Renal cortical epithelial cell (primary cell): ENCODE data around the gene DUOXA2. TPM values are rescaled to one million over a fixed set of nuclear protein-coding genes. Genes with fewer than 3 reads are reported as not detected.
"Not testable (repeated sequence)": the region's sequence is repeated elsewhere in the genome, so short reads cannot be mapped to it uniquely, and the experiment has no call there.

Experiments used
- DNase-seq: peaks from one replicate; pipeline ENCODE4 v3.0.0-alpha.2; 2011; ENCODE audit warnings: low read depth
- total RNA-seq: library from RNA; depleted of rRNA; stranded (reverse); fragments of >200 nt; gene quantifications from 2 replicates; pipeline ENCODE4 v1.2.3, GENCODE V29; 2014

DUOXA2 gene
- total RNA-seq, 1 donor from 2014 or later, result not detected

- no peak for DNase-seq
Measured at GRCh38 chr15:45095661-45096060, 18.5 kb upstream of the DUOXA2 start.

GRCh38 chr15:45097466-45097865 is 16.7 kb upstream of the DUOXA2 start:
- no peak for DNase-seq

- no peak for DNase-seq
Measured at GRCh38 chr15:45099549-45100165, 14.5 kb upstream of the DUOXA2 start.

- DNase-seq, result no peak
Measured at GRCh38 chr15:45100884-45101625, 13.1 kb upstream of the DUOXA2 start.

- DNase-seq, result no peak
Measured at GRCh38 chr15:45101749-45102148, 12.4 kb upstream of the DUOXA2 start.

- no peak for DNase-seq
Measured at GRCh38 chr15:45102226-45102625, 11.9 kb upstream of the DUOXA2 start.

GRCh38 chr15:45104170-45104569 is 10.0 kb upstream of the DUOXA2 start:
- DNase-seq, result not testable (repeated sequence)

- no peak for DNase-seq
Measured at GRCh38 chr15:45105586-45105985, 8.5 kb upstream of the DUOXA2 start.

- no peak for DNase-seq
Measured at GRCh38 chr15:45106002-45106790, 7.9 kb upstream of the DUOXA2 start.

GRCh38 chr15:45107941-45108630 is 6.0 kb upstream of the DUOXA2 start:
- DNase-seq, result no peak

- DNase-seq, result no peak
Measured at GRCh38 chr15:45110256-45110820, 3.8 kb upstream of the DUOXA2 start.

GRCh38 chr15:45111390-45112142 is 2.6 kb upstream of the DUOXA2 start:
- no peak for DNase-seq

GRCh38 chr15:45112143-45112590 is 2.0 kb upstream of the DUOXA2 start:
- DNase-seq, result no peak

- no peak for DNase-seq
Measured at GRCh38 chr15:45112591-45113379, 1.3 kb upstream of the DUOXA2 start.

GRCh38 chr15:45113380-45113990 is 641 bp upstream of the DUOXA2 start:
- no peak for DNase-seq

- DNase-seq, result no peak
Measured at GRCh38 chr15:45114751-45115085, 592 bp downstream of the DUOXA2 start.

GRCh38 chr15:45115312-45115820 is 1.2 kb downstream of the DUOXA2 start:
- DNase-seq, result no peak

- DNase-seq, result no peak
Measured at GRCh38 chr15:45116006-45116481, 1.9 kb downstream of the DUOXA2 start.
